HepG2 (cell line): ENCODE results near the gene RNF114. TPM values are rescaled to one million over a fixed set of nuclear protein-coding genes. Genes with fewer than 3 reads are reported as not detected.

ENCODE experiments used
- CHD2 ChIP-seq: IDR thresholded peaks from 2 replicates; pipeline ENCODE4 v1.6.1; 2011; ENCODE audit warnings: low read depth, low read length, improper control_type of control experiment
- ELK4 ChIP-seq: sonication (generic); formaldehyde crosslinking; IDR thresholded peaks from 2 replicates; pipeline ENCODE4 v1.9.0; 2021; ENCODE audit warnings: missing genetic modification reagents, borderline replicate concordance
- FIP1L1 ChIP-seq: fragments of 200-400 bp; formaldehyde crosslinking; IDR thresholded peaks from 2 replicates; pipeline ENCODE4 v1.6.1; 2018; ENCODE audit warnings: low read depth, mild to moderate bottlenecking, low read length, moderate library complexity, borderline replicate concordance; ENCODE audit not compliant: insufficient read depth
- IRF2 ChIP-seq: IDR thresholded peaks from 2 replicates; pipeline ENCODE4 v1.6.1; 2018; ENCODE audit warnings: missing genetic modification reagents, missing compliant biosample characterization
- MXI1 ChIP-seq: IDR thresholded peaks from 3 replicates; pipeline ENCODE4 v1.6.1; 2012; ENCODE audit warnings: low read depth, low read length, inconsistent platforms, borderline replicate concordance
- NR2C2 ChIP-seq: sonication (generic); formaldehyde crosslinking; IDR thresholded peaks from 2 replicates; pipeline ENCODE4 v1.4.0; 2020; ENCODE audit warnings: missing genetic modification reagents, mild to moderate bottlenecking, moderate library complexity, borderline replicate concordance
- NR2F2 ChIP-seq: IDR thresholded peaks from 2 replicates; pipeline ENCODE4 v1.6.1; 2012; ENCODE audit warnings: low read depth, inconsistent platforms, borderline replicate concordance
- RORA ChIP-seq: sonication (generic); formaldehyde crosslinking; IDR thresholded peaks from 2 replicates; pipeline ENCODE4 v1.5.0; 2020; ENCODE audit warnings: mild to moderate bottlenecking, missing genetic modification reagents, moderate library complexity
- TFAP4 ChIP-seq: sonication (generic); IDR thresholded peaks from 2 replicates; pipeline ENCODE4 v1.6.1; 2016; ENCODE audit warnings: low read depth, borderline replicate concordance
- TFDP1 ChIP-seq: IDR thresholded peaks from 2 replicates; pipeline ENCODE4 v1.6.1; 2016; ENCODE audit warnings: missing compliant biosample characterization, missing genetic modification reagents, borderline replicate concordance
- U2AF2 ChIP-seq: fragments of 200-400 bp; formaldehyde crosslinking; IDR thresholded peaks from 2 replicates; pipeline ENCODE4 v1.6.1; 2017; ENCODE audit warnings: low read depth, mild to moderate bottlenecking, low read length
- ZBTB7B ChIP-seq: sonication (generic); formaldehyde crosslinking; IDR thresholded peaks from 2 replicates; pipeline ENCODE4 v1.4.0; 2020; ENCODE audit warnings: missing genetic modification reagents
- ZFYVE20 ChIP-seq: sonication (generic); formaldehyde crosslinking; IDR thresholded peaks from 2 replicates; pipeline ENCODE4 v1.8.0; 2023; ENCODE audit warnings: low read depth, mild to moderate bottlenecking, moderate library complexity, missing genetic modification reagents, borderline replicate concordance
- ZNF282 ChIP-seq: fragments of 450-650 bp; IDR thresholded peaks from 2 replicates; pipeline ENCODE4 v1.6.1; 2018; ENCODE audit not compliant: partially characterized antibody
- ZNF3 ChIP-seq: IDR thresholded peaks from 2 replicates; pipeline ENCODE4 v1.7.0; 2017; ENCODE audit warnings: inconsistent platforms
- ZNF362 ChIP-seq: sonication (generic); formaldehyde crosslinking; IDR thresholded peaks from 2 replicates; pipeline ENCODE4 v1.4.0; 2020; ENCODE audit warnings: missing genetic modification reagents, mild to moderate bottlenecking, borderline replicate concordance
- ZNF615 ChIP-seq: sonication (generic); formaldehyde crosslinking; IDR thresholded peaks from 2 replicates; pipeline ENCODE4 v1.5.0; 2020; ENCODE audit warnings: mild to moderate bottlenecking, missing genetic modification reagents, borderline replicate concordance
- ZNF672 ChIP-seq: sonication (generic); formaldehyde crosslinking; IDR thresholded peaks from 2 replicates; pipeline ENCODE4 v1.8.1; 2022; ENCODE audit warnings: missing genetic modification reagents
- ZNF770 ChIP-seq: sonication (generic); formaldehyde crosslinking; IDR thresholded peaks from 2 replicates; pipeline ENCODE4 v1.5.0; 2020; ENCODE audit warnings: mild to moderate bottlenecking, missing genetic modification reagents
- ZSCAN30 ChIP-seq: sonication (generic); formaldehyde crosslinking; IDR thresholded peaks from 2 replicates; pipeline ENCODE4 v1.5.0; 2020; ENCODE audit warnings: mild to moderate bottlenecking, missing genetic modification reagents
- polyA plus RNA-seq, 8 experiments: library from polyadenylated mRNA; depleted of rRNA in 3 of 8; stranded (reverse) in 7 of 8; unstranded in 1 of 8; fragments of >200 nt; fragmentation: Illumina TruSeq in 4 of 8; extraction: Trizol in 4 of 8; gene quantifications; 2 replicates each; pipeline versions ENCODE4 v1.2.1 to v1.2.3, GENCODE V29; 2011 to 2016; ENCODE audit warnings: low read depth in 4 of 8, missing spikeins in 1 of 8, mixed read lengths in 1 of 8; ENCODE audit not compliant: insufficient read depth in 1 of 8
- total RNA-seq, 5 experiments: library from RNA; depleted of rRNA; stranded (reverse); fragments of >200 nt; fragmentation: Illumina TruSeq; extraction: Trizol; gene quantifications; 2 replicates each; pipeline ENCODE4 v1.2.3, GENCODE V29; 2016; ENCODE audit warnings: low read depth in 1 of 5
- TF ChIP-seq, protein P1 (sequence below): sonication (generic); formaldehyde crosslinking; conservative IDR thresholded peaks from 2 replicates; pipeline ENCODE4 v1.8.0; 2022; ENCODE audit warnings: missing genetic modification reagents

RNF114 gene
- total and polyA plus RNA-seq, 2 of the 13 experiments (the other 11 are each of a cell fraction or from before 2014, with no cell fraction given): 119 to 126 TPM

GRCh38 chr20:49916146-49917002 lies 19.8 kb upstream of the RNF114 start (continued):
- no peak for TF ChIP-seq FIP1L1
- TF ChIP-seq ZSCAN30 (CRISPR knock-in tag): no peak
- TF ChIP-seq CHD2: no peak; the same call in none of the 2 replicates
- peak; percentile 89 for TF ChIP-seq ZBTB7B (CRISPR knock-in tag)
- TF ChIP-seq ZNF672 (CRISPR knock-in tag): no peak
- peak; percentile 94; the same call in 1 of the 2 replicates for TF ChIP-seq ZNF615
- TF ChIP-seq ZNF770 (CRISPR knock-in tag): peak; percentile 87
- TF ChIP-seq ZNF362 (CRISPR knock-in tag): peak; percentile 56
- TF ChIP-seq, protein P1, sequence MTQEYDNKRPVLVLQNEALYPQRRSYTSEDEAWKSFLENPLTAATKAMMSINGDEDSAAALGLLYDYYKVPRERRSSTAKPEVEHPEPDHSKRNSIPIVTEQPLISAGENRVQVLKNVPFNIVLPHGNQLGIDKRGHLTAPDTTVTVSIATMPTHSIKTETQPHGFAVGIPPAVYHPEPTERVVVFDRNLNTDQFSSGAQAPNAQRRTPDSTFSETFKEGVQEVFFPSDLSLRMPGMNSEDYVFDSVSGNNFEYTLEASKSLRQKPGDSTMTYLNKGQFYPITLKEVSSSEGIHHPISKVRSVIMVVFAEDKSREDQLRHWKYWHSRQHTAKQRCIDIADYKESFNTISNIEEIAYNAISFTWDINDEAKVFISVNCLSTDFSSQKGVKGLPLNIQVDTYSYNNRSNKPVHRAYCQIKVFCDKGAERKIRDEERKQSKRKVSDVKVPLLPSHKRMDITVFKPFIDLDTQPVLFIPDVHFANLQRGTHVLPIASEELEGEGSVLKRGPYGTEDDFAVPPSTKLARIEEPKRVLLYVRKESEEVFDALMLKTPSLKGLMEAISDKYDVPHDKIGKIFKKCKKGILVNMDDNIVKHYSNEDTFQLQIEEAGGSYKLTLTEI: no peak
- TF ChIP-seq TFDP1 (CRISPR knock-in tag): no peak
- TF ChIP-seq U2AF2: no peak
- peak; percentile 89 for TF ChIP-seq ZNF3
- TF ChIP-seq ZNF282: no peak
- TF ChIP-seq ELK4 (CRISPR knock-in tag): no peak
- TF ChIP-seq NR2F2: peak; percentile 78; the same call in 1 of the 2 replicates
- TF ChIP-seq RORA: no peak
- TF ChIP-seq TFAP4: peak; percentile 89
- peak; percentile 96 for TF ChIP-seq MXI1
- peak; percentile 98 for TF ChIP-seq IRF2 (CRISPR knock-in tag)
- TF ChIP-seq NR2C2 (CRISPR knock-in tag): no peak
- no peak for TF ChIP-seq ZFYVE20 (CRISPR knock-in tag)
